ENCODE results near the gene ZNF862. TPM values are rescaled to one million over a fixed set of nuclear protein-coding genes. Genes with fewer than 3 reads are reported as not detected.

ZNF862 gene
- total RNA-seq, 1 experiment from 2014 or later: 9.2 TPM

DNA sequence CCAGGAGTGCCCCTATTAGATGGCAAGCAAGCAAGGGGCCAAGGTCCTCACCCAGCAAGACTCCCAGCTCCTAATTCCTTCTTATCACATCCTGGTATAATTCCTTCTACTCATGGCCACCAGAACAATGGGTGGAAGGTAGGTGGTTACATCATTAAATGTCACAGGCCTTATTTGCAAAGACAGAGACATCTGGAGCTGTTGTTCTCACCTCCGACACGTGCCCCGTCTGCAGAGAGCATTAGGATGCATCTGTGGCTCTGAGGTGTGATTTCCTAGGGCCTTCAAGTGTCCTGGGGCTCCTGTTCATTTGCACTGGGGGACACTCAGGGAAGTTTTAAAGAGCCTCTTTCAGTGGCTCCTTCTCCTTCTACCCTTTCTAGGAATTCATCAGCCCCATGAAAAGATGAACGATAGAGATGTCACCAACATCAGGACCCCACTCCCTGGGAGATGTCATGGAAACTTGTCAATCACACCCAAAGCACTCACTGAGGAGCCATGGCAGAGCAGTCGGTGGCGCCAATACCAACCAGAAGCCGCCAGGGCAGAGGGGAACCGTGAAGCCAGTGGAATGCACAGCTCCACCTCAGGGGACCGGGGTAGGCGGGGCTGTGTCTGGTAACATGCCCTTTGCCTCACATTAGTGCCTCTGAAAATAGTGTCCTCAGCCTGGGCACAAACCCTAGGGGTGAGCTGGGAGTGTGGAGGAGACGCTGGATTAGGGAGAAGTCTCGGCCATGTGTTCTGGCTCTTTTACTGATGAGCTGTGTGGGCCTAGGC lies 32.7 kb downstream of the ZNF862 start:
- no peaks in the 10 kb centered on the region for H3K9me2 ChIP-seq (replicated peaks; ENCODE audit: insufficient read depth, low read length)
- no peaks in the 10 kb centered on the region for H3K9me3 ChIP-seq (ENCODE audit: low read length)
- no peaks in the 10 kb centered on the region for H3K36me3 ChIP-seq (ENCODE audit: insufficient read depth, low read length)
- H3K4me2 ChIP-seq (ENCODE audit: low read depth, low read length, poor library complexity, severe bottlenecking): no peak overlapping the region
- H4K20me1 ChIP-seq (ENCODE audit: insufficient read depth, low read depth, low read length): no peaks in the 10 kb centered on the region
- no peaks in the 10 kb centered on the region for H3K27me3 ChIP-seq (ENCODE audit: low read length)
- H3K4me3 ChIP-seq (ENCODE audit: low read length): no peak overlapping the region
- no peaks in the 10 kb centered on the region for H3K79me2 ChIP-seq (ENCODE audit: low read length)
- H3K9ac ChIP-seq (ENCODE audit: low read length): no peak overlapping the region
- DNase-seq: no peak
- no peak overlapping the region for H2AFZ ChIP-seq (ENCODE audit: low read length)
- peaks cover 21% of the 10 kb centered on the region for H3K4me1 ChIP-seq (ENCODE audit: low read length)
- H3K27ac ChIP-seq (ENCODE audit: low read length): no peak overlapping the region

DNA sequence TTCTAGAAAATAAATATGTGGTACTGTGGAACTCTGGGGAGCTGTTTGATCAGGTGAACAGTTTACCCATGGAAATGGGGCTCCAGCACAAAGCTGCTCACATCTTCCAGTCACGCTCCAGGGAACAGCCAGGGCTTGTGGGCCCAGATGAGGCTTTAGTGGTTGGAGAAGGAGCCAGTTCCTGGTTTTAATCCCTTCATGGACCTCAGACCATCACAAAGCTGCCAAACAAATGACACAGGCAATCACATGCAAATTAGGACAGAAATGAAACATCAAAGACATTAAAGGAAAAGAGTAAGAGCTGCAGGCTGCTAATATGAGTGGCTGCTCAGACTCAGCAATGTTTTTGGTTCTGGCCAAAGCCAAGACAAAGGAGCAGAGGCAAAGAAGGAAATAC lies 33.4 kb downstream of the ZNF862 start:
- Histone ChIP-seq H3K79me2 (ENCODE audit: low read length) (no peaks in the 10 kb centered on the region), H3K4me3 (ENCODE audit: low read length) (no peak overlapping the region), H3K9me2 (replicated peaks; ENCODE audit: insufficient read depth, low read length) (no peaks in the 10 kb centered on the region), H3K9ac (ENCODE audit: low read length) (no peak overlapping the region), H2AFZ (ENCODE audit: low read length) (no peak overlapping the region), H3K9me3 (ENCODE audit: low read length) (no peaks in the 10 kb centered on the region), H3K36me3 (ENCODE audit: insufficient read depth, low read length) (no peaks in the 10 kb centered on the region), H3K27ac (ENCODE audit: low read length) (no peak overlapping the region), H3K4me2 (ENCODE audit: low read depth, low read length, poor library complexity, severe bottlenecking) (no peak overlapping the region), H3K27me3 (ENCODE audit: low read length) (no peaks in the 10 kb centered on the region), H4K20me1 (ENCODE audit: insufficient read depth, low read depth, low read length) (no peaks in the 10 kb centered on the region), H3K4me1 (ENCODE audit: low read length) (peaks cover 21% of the 10 kb centered on the region)
- DNase-seq: no peak

DNA sequence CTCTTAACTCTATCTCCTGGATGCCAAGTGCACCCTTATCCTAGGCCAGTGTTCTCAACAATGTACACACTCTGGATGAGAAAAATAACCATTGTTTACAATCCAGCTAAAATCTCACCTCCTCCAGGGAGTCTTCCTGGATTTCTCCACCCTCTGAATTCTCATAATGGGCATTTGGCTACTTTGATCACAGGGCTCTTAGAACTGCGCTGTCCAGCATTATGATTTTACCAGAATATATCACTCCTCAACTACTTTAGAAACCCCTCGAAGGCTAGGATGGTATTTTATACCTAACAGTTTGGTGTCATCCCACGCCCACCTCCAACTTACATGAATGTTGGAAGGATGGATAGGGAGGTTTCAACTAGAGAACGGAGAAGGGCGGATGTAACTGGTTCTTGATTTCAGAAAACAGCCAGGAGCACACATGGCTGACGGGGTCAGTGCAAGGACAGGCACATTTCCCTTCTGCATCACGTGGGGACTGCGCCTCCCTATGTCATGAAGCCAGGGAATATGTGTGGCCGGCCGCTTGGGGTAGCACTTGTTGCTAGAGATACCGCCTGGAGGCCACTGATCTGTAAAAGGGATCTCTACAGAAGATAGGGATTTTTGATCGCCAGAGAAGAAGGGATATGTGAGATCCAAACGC lies 34.4 kb downstream of the ZNF862 start:
- Histone ChIP-seq H3K9ac (ENCODE audit: low read length) (no peak overlapping the region), H3K9me2 (replicated peaks; ENCODE audit: insufficient read depth, low read length) (no peaks in the 10 kb centered on the region), H3K36me3 (ENCODE audit: insufficient read depth, low read length) (no peaks in the 10 kb centered on the region), H2AFZ (ENCODE audit: low read length) (no peak overlapping the region), H3K4me3 (ENCODE audit: low read length) (no peak overlapping the region), H3K9me3 (ENCODE audit: low read length) (no peaks in the 10 kb centered on the region), H4K20me1 (ENCODE audit: insufficient read depth, low read depth, low read length) (no peaks in the 10 kb centered on the region), H3K27me3 (ENCODE audit: low read length) (no peaks in the 10 kb centered on the region), H3K79me2 (ENCODE audit: low read length) (no peaks in the 10 kb centered on the region), H3K4me2 (ENCODE audit: low read depth, low read length, poor library complexity, severe bottlenecking) (no peak overlapping the region), H3K4me1 (ENCODE audit: low read length) (peaks cover 21% of the 10 kb centered on the region), H3K27ac (ENCODE audit: low read length) (no peak overlapping the region)
- no peak for DNase-seq

DNA sequence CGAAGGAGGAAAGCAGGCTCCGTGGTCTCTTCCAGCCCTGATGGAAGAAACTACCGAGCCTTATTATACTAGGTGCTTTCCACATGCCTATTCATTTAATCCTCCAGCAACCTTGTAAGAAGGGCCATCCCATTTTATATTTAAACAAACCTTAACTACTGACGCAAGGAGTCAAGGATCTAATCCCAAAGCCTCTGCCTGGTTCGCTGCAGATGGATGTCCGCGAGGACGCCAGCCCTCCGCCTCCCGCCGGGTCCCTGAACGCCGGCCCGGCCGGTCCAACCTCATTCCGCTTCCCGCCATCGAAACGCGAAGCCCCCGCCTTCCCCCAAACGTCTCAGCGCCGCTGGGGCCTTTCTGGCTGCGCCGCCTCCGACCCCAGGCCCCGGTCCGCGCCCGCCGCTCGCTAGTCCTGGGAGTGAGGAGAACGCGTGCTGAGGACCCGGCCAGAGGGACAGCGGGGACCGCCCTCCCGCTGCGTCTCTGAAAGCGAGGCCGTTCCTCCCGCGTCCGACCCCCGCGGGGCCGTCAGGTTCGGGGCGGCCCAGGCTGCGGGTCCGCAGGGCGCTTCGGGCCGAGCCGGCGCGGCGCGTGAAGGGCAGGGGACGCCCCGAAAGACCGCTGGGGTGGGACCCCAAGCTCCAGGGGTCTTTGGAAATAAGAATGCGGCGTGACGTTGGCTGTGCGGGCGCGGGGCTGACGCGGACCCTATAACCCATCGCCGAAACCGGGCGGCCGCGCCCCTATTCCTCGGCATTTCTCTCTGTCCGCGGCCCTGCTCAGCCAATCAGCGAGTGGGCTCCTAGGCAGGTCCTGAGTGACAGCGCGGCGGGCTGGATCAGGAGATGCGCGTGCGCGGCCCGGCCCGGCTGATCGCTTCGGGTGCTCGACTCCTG lies 35.1 kb downstream of the ZNF862 start, which contains the start of gene ATP6V0E2:
Gene ATP6V0E2 (plus strand): TSS at position 896 of the 896 bp plus-strand sequence. CDS start 97 bp downstream, outside the sequence.
- Histone ChIP-seq H3K36me3 (ENCODE audit: insufficient read depth, low read length) (no peaks in the 10 kb centered on the region), H3K9me2 (replicated peaks; ENCODE audit: insufficient read depth, low read length) (no peaks in the 10 kb centered on the region), H3K27me3 (ENCODE audit: low read length) (no peaks in the 10 kb centered on the region), H3K9me3 (ENCODE audit: low read length) (no peaks in the 10 kb centered on the region), H4K20me1 (ENCODE audit: insufficient read depth, low read depth, low read length) (no peaks in the 10 kb centered on the region), H3K4me2 (ENCODE audit: low read depth, low read length, poor library complexity, severe bottlenecking) (peak within 1 kb of the TSS; percentile 75), H3K27ac (ENCODE audit: low read length) (no peak within 1 kb of the TSS), H3K4me1 (ENCODE audit: low read length) (peaks cover 21% of the 10 kb centered on the region), H3K4me3 (ENCODE audit: low read length) (peak within 1 kb of the TSS; percentile 77), H2AFZ (ENCODE audit: low read length) (peak within 1 kb of the TSS; percentile 83), H3K9ac (ENCODE audit: low read length) (peak within 1 kb of the TSS; percentile 72), H3K79me2 (ENCODE audit: low read length) (no peaks in the 10 kb centered on the region)
- peak; percentile 96 for DNase-seq

DNA sequence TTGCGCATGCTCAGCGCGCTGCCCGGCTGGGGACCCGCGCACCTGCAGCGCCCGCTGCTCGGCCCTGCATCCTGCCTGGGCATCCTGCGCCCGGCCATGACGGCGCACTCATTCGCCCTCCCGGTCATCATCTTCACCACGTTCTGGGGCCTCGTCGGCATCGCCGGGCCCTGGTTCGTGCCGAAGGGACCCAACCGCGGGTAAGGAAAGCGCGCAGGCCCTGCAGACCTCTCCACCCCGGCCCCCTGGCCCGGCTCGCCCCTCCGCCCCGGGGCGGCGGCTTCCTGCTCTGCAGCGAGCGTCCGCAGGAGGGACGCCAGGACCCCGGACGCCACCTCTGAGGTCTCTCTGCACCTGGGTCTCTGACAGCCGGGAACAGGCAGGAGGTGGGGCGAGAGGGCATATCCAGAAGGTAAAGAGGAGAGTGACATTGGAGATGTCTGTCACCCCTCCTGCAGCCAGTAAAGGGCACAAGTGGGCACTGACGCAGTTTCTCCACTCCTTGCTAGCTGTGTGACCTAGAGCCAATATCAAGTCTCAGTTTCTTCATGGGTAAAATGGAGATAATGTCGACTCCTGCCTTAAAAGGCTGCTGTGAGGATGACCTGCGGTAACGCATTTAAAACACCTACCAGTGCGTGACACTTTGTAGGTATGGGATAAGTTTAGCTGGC lies 35.9 kb downstream of the ZNF862 start:
- H3K9ac ChIP-seq (ENCODE audit: low read length): peak overlapping the region; percentile 72

DNA sequence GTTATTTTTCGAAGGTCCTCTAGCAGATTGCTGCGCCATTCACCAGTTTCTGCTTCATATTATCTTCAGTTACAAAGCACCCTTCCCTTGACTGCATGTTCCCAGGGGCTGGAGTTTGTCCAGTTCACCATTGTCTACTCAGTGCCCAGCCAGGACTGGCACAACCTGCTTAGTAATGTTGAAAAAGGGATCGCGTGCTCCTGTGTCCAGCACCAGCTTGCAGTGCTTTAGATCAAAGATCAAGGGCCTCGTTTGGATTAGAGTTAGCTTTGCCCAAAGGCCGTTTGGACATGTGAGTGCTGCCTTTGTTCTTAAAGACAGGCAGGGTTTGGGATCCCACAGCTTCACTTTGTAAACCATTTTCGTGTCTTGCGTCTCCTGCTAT lies 36.5 kb downstream of the ZNF862 start:
- Histone ChIP-seq H3K79me2 (ENCODE audit: low read length) (no peaks in the 10 kb centered on the region), H3K9me2 (replicated peaks; ENCODE audit: insufficient read depth, low read length) (no peaks in the 10 kb centered on the region), H3K4me3 (ENCODE audit: low read length) (peak overlapping the region; percentile 77), H3K36me3 (ENCODE audit: insufficient read depth, low read length) (no peaks in the 10 kb centered on the region), H3K9me3 (ENCODE audit: low read length) (no peaks in the 10 kb centered on the region), H3K4me2 (ENCODE audit: low read depth, low read length, poor library complexity, severe bottlenecking) (peak overlapping the region; percentile 75), H3K9ac (ENCODE audit: low read length) (peak overlapping the region; percentile 72), H2AFZ (ENCODE audit: low read length) (no peak overlapping the region), H3K27me3 (ENCODE audit: low read length) (no peaks in the 10 kb centered on the region), H3K4me1 (ENCODE audit: low read length) (peaks cover 21% of the 10 kb centered on the region), H4K20me1 (ENCODE audit: insufficient read depth, low read depth, low read length) (no peaks in the 10 kb centered on the region), H3K27ac (ENCODE audit: low read length) (no peak overlapping the region)
- no peak for DNase-seq

More for the DNA sequence above, 35.9 kb downstream of the ZNF862 start:
- H3K4me1 ChIP-seq (ENCODE audit: low read length): peaks cover 21% of the 10 kb centered on the region
- peak overlapping the region; percentile 72 for H2AFZ ChIP-seq (ENCODE audit: low read length)
- H3K9me2 ChIP-seq (replicated peaks; ENCODE audit: insufficient read depth, low read length): no peaks in the 10 kb centered on the region
- DNase-seq: no peak
- no peaks in the 10 kb centered on the region for H3K79me2 ChIP-seq (ENCODE audit: low read length)
- H3K27me3 ChIP-seq (ENCODE audit: low read length): no peaks in the 10 kb centered on the region
- H3K27ac ChIP-seq (ENCODE audit: low read length): no peak overlapping the region
- no peaks in the 10 kb centered on the region for H3K9me3 ChIP-seq (ENCODE audit: low read length)
- H3K36me3 ChIP-seq (ENCODE audit: insufficient read depth, low read length): no peaks in the 10 kb centered on the region
- peak overlapping the region; percentile 77 for H3K4me3 ChIP-seq (ENCODE audit: low read length)
- H3K4me2 ChIP-seq (ENCODE audit: low read depth, low read length, poor library complexity, severe bottlenecking): peak overlapping the region; percentile 75
- H4K20me1 ChIP-seq (ENCODE audit: insufficient read depth, low read depth, low read length): no peaks in the 10 kb centered on the region

DNA sequence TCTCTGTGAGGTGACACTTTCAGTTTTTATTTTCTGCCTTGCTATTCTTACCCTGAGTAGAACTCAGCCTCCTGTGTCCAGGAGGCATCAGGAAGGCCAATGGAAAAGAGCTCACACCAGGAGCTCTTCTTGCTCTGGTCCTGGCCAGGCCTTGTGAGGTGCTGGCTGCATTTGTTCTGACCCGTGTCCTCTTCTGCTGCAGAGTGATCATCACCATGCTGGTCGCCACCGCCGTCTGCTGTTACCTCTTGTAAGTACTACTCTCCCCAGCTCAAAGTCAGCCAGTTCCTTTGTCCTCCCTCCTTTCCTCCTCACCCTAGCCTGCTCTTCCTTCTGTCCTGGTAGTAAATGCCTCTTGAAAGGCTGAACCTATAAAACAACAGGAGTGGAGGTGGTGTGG lies 37.2 kb downstream of the ZNF862 start:
- Histone ChIP-seq H3K79me2 (ENCODE audit: low read length) (no peaks in the 10 kb centered on the region), H3K9ac (ENCODE audit: low read length) (no peak overlapping the region), H3K4me2 (ENCODE audit: low read depth, low read length, poor library complexity, severe bottlenecking) (no peak overlapping the region), H4K20me1 (ENCODE audit: insufficient read depth, low read depth, low read length) (no peaks in the 10 kb centered on the region), H3K36me3 (ENCODE audit: insufficient read depth, low read length) (no peaks in the 10 kb centered on the region), H3K9me3 (ENCODE audit: low read length) (no peaks in the 10 kb centered on the region), H2AFZ (ENCODE audit: low read length) (no peak overlapping the region), H3K4me1 (ENCODE audit: low read length) (peaks cover 21% of the 10 kb centered on the region), H3K4me3 (ENCODE audit: low read length) (no peak overlapping the region), H3K27ac (ENCODE audit: low read length) (no peak overlapping the region), H3K9me2 (replicated peaks; ENCODE audit: insufficient read depth, low read length) (no peaks in the 10 kb centered on the region), H3K27me3 (ENCODE audit: low read length) (no peaks in the 10 kb centered on the region)
- DNase-seq: no peak
